Measurements from ENCODE around the gene ZCCHC2.

ZCCHC2 gene

DNA sequence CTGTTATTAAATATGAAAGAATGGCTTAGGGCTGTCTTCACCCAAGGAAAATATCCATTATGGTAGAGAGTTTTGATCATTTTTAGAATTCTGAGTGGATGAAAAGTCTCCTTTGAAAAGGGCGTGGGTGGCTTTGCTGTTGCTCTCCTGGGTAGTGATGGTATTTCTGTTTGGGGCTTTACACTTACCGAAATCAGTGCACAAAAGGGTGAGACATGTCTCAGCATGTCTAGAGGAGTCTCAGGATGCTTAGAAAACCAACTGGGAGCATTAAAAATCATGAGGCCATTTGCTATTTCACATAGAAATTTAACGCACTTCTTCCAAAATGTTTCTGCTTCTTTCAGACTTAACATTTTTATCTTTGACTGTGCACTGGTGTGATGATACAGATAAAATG, 49.6 kb downstream of the ZCCHC2 start:
- TF ChIP-seq, protein P1, sequence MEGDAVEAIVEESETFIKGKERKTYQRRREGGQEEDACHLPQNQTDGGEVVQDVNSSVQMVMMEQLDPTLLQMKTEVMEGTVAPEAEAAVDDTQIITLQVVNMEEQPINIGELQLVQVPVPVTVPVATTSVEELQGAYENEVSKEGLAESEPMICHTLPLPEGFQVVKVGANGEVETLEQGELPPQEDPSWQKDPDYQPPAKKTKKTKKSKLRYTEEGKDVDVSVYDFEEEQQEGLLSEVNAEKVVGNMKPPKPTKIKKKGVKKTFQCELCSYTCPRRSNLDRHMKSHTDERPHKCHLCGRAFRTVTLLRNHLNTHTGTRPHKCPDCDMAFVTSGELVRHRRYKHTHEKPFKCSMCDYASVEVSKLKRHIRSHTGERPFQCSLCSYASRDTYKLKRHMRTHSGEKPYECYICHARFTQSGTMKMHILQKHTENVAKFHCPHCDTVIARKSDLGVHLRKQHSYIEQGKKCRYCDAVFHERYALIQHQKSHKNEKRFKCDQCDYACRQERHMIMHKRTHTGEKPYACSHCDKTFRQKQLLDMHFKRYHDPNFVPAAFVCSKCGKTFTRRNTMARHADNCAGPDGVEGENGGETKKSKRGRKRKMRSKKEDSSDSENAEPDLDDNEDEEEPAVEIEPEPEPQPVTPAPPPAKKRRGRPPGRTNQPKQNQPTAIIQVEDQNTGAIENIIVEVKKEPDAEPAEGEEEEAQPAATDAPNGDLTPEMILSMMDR (IDR thresholded peaks at IDR 0.05; ENCODE audit: insufficient read depth, low read depth, low read length, missing control alignments): no peak
- H3K4me3 ChIP-seq (ENCODE audit: low read length): no peak overlapping the region
- DNase-seq (ENCODE audit: low read depth): peak; percentile 71

DNA sequence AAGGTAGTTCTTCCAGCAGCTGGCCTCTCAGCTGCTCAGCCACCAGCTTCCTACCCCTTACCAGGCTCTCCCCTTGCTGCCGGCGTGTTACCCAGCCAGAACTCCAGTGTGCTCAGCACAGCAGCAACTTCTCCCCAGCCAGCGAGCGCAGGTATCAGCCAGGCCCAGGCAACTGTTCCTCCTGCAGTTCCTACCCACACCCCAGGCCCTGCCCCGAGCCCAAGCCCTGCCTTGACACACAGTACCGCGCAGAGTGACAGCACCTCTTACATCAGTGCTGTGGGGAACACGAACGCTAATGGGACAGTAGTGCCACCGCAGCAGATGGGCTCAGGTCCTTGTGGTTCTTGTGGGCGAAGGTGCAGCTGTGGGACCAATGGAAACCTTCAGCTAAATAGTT, 52.0 kb downstream of the ZCCHC2 start:
- DNase-seq (ENCODE audit: low read depth): no peak
- H3K4me3 ChIP-seq (ENCODE audit: low read length): no peak overlapping the region
- TF ChIP-seq, protein P1 (IDR thresholded peaks at IDR 0.05; ENCODE audit: insufficient read depth, low read depth, low read length, missing control alignments): no peak

DNA sequence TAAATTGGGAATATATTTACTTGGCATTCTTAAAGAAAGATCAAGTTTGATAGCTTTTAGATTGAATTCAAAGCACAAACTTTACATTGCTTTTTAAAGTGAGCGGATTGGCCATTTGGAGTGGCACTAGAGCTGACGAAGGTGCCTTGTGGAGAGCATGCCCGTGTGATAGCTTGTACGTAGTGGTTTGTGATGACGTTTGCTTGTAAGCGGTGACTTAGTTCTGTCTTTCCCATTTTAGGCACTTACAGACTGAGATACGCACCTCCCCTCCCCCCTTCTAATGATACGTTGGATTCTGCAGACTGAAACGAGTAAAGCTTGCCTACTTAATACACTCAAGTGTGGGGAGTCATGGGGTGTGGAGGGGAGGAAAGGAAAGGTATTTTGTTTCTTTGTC, 53.4 kb downstream of the ZCCHC2 start:
- TF ChIP-seq, protein P1 (IDR thresholded peaks at IDR 0.05; ENCODE audit: insufficient read depth, low read depth, low read length, missing control alignments): no peak
- no peak overlapping the region for H3K4me3 ChIP-seq (ENCODE audit: low read length)
- no peak for DNase-seq (ENCODE audit: low read depth)

DNA sequence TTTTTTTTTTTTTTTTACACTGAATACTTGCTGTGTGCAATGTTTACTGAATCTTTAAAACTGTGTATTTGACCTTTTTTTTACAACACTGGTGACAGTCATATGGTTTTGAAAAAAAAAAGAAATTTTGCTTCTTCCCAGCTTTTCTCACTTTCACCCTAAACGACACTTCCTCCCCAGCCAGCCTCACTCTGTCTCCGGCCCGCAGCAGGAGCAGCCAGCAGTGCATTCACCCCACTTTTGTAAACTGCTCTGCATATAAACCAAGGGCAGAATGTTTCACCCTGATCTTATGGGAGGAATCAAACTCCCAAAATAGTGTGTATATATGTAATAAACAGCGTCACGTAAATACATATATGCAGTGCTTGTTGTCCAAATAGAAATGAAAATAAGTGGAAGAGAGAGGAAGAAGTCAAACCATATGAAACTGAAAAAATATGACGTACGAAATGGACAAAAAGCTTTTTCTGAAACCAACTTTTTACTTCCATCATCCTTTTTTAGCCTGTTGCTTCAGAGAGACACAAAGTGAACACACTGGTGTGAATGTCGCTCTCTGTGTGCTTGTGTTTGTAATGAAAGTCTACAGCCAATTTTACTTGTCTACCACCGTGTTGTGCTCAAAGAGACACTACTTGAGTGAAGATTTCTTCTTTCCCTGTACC, 54.2 kb downstream of the ZCCHC2 start:
- no peak overlapping the region for H3K4me3 ChIP-seq (ENCODE audit: low read length)
- no peak for DNase-seq (ENCODE audit: low read depth)
- TF ChIP-seq, protein P1 (IDR thresholded peaks at IDR 0.05; ENCODE audit: insufficient read depth, low read depth, low read length, missing control alignments): no peak

DNA sequence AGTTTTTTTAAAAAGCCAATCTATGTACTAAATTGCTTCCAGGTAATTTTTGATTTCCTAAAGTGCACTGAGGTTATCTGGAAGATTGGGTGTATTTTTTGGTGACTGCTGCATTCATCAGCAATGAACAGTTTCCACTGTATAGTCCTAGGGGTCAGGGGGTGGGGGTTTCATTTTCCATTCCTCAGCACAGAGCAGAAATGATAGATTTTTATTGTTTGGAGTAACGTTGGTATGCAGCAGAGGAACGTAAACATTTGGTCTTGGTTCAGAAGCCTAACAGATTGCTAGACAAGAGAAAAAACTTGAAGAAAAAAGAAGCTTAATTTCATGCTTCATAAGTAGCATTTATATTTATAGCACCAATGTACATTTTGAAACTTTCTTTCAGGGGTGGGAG, 54.9 kb downstream of the ZCCHC2 start:
- TF ChIP-seq, protein P1 (IDR thresholded peaks at IDR 0.05; ENCODE audit: insufficient read depth, low read depth, low read length, missing control alignments): no peak
- no peak overlapping the region for H3K4me3 ChIP-seq (ENCODE audit: low read length)
- DNase-seq (ENCODE audit: low read depth): no peak

DNA sequence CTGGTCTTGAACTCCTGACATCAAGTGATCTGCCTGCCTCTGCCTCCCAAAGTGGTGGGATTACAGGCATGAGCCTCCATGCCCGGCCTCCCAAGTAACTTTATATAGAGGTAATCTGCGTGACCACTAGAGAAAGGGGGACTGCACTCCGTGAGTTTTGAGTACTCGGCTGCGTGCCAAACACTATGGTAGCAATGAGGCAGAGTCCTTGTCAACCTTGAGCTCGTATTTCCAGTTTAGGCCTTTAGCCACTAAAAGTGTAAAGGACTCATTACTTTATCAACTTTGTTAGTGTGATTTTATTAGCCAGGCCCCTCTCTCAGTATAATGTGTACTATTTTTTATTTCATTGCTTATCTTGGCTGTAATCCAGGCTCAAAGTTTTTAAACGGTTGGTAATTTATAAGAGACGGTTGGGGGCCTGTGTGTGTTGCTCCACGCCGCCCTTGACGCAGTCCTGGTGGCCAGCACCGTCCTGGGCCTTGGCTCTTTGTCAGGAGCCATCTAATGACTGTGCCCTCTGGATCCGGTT, 56.2 kb downstream of the ZCCHC2 start:
- H3K4me3 ChIP-seq (ENCODE audit: low read length): no peak overlapping the region
- TF ChIP-seq, protein P1 (IDR thresholded peaks at IDR 0.05; ENCODE audit: insufficient read depth, low read depth, low read length, missing control alignments): no peak
- DNase-seq (ENCODE audit: low read depth): no peak

DNA sequence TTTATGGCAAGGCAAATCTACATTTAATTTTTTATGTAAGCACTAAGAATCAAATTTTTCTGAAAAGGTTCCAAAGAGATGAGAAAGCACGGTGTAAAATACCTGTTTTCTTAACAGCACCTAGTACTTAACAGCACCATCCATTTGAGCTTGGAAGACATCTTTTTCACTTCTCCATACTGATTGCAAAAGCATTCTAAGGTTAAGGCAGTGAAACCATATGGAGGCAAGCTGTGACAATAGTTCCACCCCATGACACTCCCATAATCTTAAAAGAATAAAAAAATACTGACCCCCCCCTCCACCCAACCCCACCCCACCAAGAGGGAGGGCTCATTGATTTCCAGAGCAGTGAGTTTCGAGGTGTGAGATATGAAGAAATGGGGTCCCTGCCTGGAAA, 60.6 kb downstream of the ZCCHC2 start:
- no peak for DNase-seq (ENCODE audit: low read depth)
- TF ChIP-seq, protein P1 (IDR thresholded peaks at IDR 0.05; ENCODE audit: insufficient read depth, low read depth, low read length, missing control alignments): no peak
- no peak overlapping the region for H3K4me3 ChIP-seq (ENCODE audit: low read length)
